Erythroblast (primary cell): Measurements from ENCODE around the gene IL31.
A peak's percentile ranks its signal among the peaks of the same experiment; 100 is the strongest.

Source experiments
- DNase-seq, 2 experiments: peaks; one replicate each; lab custom pipeline; 2025; lab: John Stamatoyannopoulos, UW
- GATA1 ChIP-seq: IDR thresholded peaks from 2 replicates; pipeline ENCODE4 v1.6.1; 2011; ENCODE audit warnings: low read depth, mild to moderate bottlenecking, control low read depth, low read length, moderate library complexity
- POLR2A ChIP-seq: IDR thresholded peaks from 2 replicates; pipeline ENCODE4 v1.6.1; 2011; ENCODE audit warnings: mild to moderate bottlenecking, low read length

IL31 gene

DNA sequence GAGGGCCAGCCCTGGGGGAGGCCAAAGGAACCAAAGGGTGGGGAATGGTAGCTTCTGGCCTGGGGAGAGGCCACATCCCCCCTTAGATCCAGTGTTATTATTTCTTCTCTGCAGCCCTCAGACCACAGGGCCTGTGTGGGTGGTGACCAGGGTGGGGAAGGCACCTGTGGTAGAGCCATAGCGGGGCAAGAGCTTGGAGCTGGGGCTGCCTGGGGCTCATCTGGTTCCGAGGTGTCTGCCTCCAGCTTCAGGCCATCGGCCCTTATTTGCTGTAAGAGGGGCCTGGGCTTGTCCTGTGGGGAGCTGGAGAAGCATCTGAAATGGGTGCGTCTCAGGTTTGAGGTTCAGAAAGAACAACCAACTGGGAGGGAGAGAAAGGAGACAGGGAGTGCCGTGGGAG, 27.4 kb upstream of the IL31 start:
- TF ChIP-seq GATA1 (no peak), POLR2A (no peak)
- DNase-seq = no peak

DNA sequence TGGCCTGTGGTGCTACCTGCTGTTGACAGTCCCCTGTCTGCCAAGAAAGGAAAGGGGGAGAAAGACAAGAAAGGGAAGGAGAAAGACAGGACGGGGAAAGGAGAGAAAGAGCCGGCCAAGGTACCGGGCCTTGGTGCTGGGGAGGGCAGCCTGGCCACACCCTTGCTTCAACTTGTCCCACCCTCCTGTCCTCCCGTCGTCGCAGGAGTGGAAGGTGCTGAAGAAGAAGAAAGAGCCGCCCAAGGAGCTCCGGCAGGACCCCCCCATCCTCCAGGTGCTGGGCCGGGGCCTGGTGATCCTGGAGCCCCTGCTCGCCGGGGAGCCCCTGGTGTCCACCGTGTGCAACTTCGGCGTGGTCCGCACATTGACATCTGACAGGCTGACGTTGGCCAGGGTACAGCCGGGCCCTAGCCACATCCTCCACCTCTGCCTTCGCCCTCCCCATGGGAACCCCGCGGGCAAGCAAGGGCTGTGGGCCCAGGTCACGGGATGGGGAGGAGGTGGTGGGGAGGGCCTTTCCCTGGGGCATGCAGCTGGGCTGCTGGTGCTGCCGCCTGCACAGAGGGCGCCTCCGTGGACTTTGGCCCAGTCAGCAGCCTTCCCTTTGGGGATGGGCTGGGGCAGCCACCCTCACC, 26.6 kb upstream of the IL31 start:
- TF ChIP-seq POLR2A = no peak
- TF ChIP-seq GATA1 = no peak
- no peak for DNase-seq

DNA sequence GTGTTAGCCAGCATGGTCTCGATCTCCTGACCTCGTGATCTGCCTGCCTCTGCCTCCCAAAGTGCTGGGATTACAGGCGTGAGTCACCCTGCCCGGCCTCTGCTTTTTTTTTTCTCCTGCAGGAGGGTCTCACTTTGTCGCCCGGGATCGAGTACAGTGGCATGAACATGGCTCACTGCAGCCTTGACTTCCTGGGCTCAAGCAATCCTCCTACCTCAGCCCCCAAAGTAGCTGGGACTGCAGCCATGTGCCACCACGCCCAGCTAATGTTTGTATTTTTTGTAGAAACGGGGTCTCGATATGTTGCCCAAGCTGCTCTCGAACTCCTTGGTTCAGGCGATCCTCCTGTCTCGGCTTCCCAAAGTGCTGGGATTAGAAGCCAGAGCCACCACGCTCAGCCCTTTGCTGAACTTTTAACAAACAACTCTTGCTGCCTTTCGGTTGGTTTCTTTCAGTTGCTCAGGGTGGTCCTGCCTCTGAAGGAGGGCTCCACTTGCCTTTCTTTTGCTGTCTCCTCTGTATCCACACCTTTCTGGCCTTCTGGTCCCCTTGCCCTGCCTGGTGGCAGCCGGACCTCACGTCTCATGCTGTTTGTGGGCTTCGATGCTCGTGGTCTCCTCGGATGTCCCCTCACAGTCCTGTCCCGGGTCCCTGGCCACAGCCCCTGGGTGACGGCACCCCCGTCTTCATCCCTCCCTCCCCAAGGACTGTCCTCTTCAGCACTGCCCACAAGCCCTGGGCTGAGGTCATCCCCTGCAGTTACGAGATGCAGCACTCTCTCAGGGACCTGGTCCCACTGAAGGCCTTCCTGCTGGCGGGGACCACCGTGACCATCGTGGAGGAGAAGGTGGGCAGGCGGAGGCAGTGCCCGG, 25.7 kb upstream of the IL31 start:
- DNase-seq = no peak
- TF ChIP-seq POLR2A = no peak
- no peak for TF ChIP-seq GATA1

DNA sequence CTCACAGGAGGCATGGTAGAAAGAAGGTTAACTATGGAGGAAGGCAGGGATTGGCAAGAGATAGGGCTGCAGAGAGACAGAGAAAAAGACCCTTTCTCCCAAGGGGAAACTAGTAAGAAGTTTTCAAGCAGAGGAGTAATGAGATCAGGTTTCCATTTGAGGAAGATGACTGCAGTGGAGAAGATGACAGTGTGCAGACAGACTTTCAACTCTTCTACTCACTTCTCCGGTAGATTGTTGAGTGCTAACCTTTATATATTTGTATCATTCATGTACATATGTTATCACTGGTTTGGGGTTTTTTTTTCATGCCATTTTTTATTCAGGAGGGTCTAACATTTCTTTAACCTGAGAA, 23.6 kb upstream of the IL31 start:
- TF ChIP-seq POLR2A (no peak), GATA1 (no peak)
- DNase-seq = no peak

DNA sequence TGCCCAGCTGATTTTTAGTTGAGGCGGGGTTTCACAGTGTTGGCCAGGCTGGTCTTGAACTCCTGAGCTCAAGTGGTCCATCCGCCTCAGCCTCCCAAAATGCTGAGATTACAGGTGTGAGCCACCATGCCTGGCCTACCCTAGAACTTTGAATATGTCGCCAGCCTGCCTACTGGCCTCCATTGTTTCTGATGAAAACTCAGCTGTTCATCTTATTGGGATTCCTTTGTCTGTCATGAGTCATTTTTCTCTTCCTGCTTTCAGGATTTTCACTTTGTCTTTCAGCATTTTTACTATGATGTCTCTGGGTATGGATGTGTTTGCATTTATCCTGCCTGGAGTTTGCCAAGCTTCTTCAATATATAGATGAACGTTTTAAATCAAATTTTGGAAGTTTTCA, 21.4 kb upstream of the IL31 start:
- DNase-seq = no peak
- TF ChIP-seq GATA1 = no peak
- TF ChIP-seq POLR2A = no peak

DNA sequence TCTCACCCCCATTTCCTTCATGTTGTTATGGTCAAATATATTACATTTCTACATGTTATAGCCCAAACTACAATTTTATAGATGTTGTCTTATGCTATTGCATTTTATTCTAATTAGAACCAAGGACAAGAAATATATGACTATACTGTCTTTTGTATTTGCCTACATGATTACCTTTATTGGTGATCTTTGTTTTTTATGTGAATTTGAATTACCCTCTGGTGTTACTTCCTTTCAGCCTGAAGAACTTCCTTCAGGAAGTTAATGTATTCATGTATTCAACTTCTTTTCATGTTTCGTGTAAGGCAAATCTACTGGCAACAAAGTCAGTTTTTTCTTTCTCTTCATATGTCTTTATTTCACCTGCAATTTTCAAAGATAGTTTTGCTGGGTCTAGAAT, 20.8 kb upstream of the IL31 start:
- DNase-seq = no peak
- no peak for TF ChIP-seq GATA1
- no peak for TF ChIP-seq POLR2A

DNA sequence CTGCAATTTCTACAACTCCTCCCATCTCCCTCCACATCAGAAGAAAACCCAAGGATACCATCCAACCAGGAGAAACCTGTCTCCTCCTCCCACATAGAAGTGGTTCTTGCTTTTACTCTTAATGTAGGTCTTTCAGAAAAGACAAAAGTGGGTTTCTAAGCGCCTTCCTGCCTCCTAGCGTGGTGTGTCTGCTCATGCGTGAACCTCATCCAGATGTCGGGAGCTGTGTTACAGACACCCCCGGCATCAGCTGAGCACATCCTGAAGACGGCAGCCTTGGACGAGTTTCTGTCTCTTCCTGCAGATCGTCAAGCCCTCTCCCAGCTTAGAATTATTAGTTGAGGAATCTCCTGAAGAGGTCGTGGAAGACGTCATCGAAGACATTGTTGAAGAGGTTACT, 18.4 kb upstream of the IL31 start:
- no peak for TF ChIP-seq POLR2A
- TF ChIP-seq GATA1 = no peak
- no peak for DNase-seq

DNA sequence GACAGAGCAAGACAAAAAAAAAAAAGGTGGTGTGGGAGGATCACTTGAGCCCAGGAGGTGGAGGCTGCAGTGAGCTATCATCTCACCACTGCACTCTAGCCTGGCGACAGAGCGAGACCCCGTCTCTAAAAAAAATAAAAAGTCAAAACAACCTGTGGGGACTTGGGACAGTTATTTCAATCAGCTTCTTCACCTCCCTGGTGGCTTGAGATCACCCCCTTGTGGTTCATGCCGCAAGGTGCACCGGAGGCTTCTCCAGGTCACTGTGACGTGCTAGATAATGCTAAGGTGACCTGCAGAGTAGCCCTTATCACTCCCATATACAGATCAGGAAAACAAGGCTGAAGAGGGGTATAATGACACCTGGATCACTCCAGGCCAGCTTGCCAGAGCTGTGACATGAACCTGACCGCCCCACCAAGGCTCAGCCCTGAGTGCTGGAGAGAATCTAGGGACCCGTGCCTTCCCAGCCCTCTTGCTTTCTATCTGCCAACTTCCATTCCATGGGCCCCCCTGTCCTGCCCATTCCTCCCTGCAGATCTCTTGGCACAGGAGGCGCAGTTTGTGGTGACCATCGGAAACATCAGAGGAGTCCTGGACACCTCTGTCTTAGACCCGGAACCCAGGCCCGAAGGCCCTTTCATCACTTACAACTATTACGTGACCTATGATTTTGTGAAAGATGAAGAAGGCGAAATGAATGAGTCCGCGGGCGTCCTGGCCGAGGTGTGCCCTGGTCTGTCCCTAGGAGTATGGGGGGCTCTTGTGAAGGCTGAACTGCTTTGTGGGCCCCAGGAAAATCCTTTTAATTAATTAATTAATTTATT, 17.0 kb upstream of the IL31 start:
- DNase-seq = peak; percentile 72 to 81
- TF ChIP-seq GATA1 = no peak
- TF ChIP-seq POLR2A = no peak

DNA sequence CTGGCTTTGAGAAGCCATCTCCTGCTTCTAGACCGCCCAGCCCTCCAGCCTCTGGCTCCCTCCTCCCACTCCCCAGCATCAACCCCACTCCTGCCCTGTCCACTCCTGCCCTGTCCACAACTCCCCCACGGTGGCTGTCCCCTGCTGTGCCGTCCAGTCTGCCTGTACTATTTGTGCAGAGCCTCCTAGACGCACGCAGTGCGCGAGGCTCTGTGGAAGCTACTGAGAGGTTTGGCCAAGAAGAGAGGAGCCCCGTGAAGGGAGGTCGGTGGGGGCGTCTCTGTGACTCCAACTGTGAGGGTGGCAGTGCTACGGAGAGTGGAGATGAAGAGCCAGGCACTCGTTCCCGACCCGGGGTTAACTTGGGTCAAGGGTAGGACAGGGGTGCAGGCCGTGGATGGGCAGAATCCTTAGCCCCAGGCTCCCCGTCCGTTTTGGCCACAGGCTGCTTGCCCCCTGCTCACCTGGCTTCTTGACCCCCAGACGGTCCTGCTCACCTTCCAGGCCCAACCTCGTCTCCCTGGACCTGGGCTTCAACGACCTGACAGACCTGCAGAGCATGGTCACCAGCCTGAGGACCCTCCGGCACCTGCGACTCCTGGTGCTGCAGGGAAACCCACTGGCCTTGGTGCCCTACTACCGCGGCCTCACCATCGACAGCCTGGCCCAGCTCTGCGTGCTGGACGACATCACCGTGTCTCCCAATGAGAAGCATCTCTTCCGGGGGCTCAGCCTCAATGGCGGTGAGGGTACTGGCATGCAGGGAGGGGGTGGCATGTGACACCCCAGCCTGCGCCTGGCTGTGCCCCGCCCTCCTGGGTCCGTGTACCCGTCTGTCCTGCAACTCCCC, 15.8 kb upstream of the IL31 start:
- no peak for DNase-seq
- TF ChIP-seq POLR2A (no peak), GATA1 (no peak)

DNA sequence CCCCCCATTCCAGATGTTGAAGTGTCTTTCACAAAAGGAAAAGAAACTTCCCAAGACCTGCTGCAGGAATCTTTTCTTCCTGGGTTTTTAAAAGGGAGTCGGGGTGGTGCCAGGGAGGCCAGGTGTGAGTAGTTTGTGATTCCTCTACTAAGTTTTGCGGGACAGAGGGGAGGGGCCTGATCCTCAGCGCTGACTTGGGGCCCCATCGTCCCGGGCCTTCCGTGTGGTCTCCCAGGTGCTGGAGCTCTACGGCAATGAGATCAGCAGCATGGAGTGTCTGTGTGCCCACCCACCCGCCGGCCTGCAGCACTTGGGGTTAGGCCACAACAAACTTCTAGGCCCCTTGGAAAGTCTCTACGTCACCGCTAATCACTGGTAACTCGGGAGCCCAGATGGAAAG, 13.4 kb upstream of the IL31 start:
- TF ChIP-seq POLR2A (no peak), GATA1 (no peak)
- DNase-seq = no peak

DNA sequence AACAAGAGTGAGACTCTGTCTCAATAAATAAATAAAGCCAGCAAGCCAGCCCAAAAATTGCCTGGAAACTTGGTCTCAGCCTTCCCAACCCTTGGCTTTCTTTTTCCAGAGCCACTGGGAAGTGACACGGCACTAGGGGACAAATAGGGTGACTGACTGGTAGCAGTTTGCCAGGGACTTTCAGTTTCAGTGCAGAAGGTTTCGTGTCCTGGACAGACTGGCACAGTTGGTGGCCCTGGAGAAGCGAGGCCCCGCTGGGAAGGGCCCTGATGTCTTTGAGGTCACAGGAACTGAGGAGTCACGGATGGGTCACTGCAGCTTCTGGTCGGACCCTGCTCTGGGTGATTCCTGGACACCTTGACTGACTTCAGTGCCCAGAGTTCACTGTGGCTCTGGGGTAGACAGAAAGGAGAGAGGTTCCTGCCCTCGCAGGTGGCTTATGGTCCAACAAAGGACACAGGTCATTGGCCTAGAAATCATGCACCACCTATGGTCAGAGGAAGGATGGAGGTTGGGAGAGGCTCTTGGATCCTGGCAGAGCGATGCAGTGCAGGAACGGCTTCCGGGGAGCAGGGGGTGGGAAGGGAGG, 11.6 kb upstream of the IL31 start:
- DNase-seq = no peak
- TF ChIP-seq POLR2A (no peak), GATA1 (no peak)

DNA sequence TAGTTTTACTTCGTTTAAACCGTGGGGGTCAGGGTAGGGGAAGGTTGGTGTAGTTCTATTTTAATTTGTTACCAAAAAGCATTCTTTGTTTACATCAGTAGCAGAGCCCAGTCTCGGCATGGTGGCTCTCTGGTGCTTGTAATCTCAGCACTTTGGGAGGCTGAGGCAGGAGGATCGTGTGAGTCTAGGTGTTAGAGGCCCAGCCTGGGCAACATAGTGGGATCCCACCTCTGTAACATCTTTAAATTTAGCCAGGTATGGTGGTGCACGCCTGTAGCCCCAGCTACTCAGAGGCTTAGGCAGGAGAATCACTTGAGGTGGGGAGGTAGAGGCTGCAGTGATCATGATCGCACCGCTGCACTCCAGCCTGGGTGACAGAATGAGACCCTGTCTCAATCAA, 11.1 kb upstream of the IL31 start:
- DNase-seq = no peak
- no peak for TF ChIP-seq POLR2A
- no peak for TF ChIP-seq GATA1

DNA sequence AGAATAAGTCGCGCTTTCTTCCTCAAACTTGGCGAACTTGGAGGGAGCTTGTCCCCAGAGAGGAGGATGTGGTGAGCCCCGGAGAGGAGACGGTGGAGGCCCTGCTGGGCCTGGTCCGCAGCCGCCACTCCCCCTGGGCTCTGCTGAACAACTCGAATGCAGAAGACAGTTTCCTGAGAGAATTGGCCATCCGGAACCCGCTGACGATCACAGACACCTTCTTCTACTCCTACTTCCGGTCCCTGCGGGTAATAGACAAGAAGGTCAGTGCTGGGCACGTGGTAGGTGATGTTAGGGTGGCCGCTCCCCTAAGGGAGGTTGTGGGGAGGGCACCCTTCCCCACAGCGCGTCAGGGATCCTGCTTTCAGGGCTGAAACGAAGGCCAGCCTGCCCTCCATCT, 10.5 kb upstream of the IL31 start:
- DNase-seq = no peak
- TF ChIP-seq GATA1 = no peak
- TF ChIP-seq POLR2A = no peak
